GM12878 (cell line): ENCODE data around the gene ADCY1. TPM values are rescaled to one million over a fixed set of nuclear protein-coding genes. Genes with fewer than 3 reads are reported as not detected.

Experiments
- ATAC-seq: fragments of 200-7000 bp; cut with Tn5 transposase; 3 replicates; pipeline ENCODE4 v1.9.1; 2020; ENCODE audit warnings: mild to moderate bottlenecking, moderate library complexity
- BruUV-seq: library from RNA; stranded (reverse); fragments of 400-500 nt; replicated peaks from 2 replicates; lab custom pipeline; 2021; lab: Mats Ljungman, UMichigan
- CTCF ChIA-PET: fragments of 300-600 bp; sonication (Branson Sonifier 250); formaldehyde crosslinking; extraction: SDS; loops from one replicate; lab custom pipeline; 2021; ENCODE audit warnings: inconsistent platforms; lab: Yijun Ruan, JAX
- POLR2A ChIA-PET: fragments of 350-600 bp; formaldehyde crosslinking; extraction: SDS; loops from one replicate; lab custom pipeline; 2021; ENCODE audit warnings: inconsistent platforms; lab: Charles Lee
- RAD21 ChIA-PET: fragments of 300-600 bp; sonication (Branson Sonifier 250); formaldehyde crosslinking; loops from one replicate; lab custom pipeline; 2023; ENCODE audit warnings: antibody characterized with exemption; ENCODE audit not compliant: unreplicated experiment; lab: Charles Lee
- SMC1A ChIA-PET: fragments of 300-600 bp; sonication (Branson Sonifier 250); formaldehyde crosslinking; loops from one replicate; lab custom pipeline; 2023; ENCODE audit not compliant: unreplicated experiment, uncharacterized antibody; lab: Charles Lee
- DNase-seq: peaks from one replicate; pipeline ENCODE4 v3.0.0-alpha.2; 2011; ENCODE audit warnings: low read depth, low spot score
- FAIRE-seq: peaks from 3 replicates; lab custom pipeline; 2011; peaks lifted over from hg19 to GRCh38; lab: Jason Lieb, UNC
- H2AFZ ChIP-seq: 2 replicates; pipeline ENCODE4 v1.6.0; 2011; ENCODE audit warnings: low read depth, low read length, control low read depth; ENCODE audit not compliant: control insufficient read depth
- H3K27ac ChIP-seq: 2 replicates; pipeline ENCODE4 v1.5.1; 2011; ENCODE audit warnings: control low read depth; ENCODE audit not compliant: control insufficient read depth, insufficient read depth
- H3K27me3 ChIP-seq, 2 experiments: replicated peaks in 1 of 2; 2 replicates each; pipeline versions ENCODE4 v1.6.0 to v1.6.1; 2011; ENCODE audit warnings: low read length in 1 of 2; ENCODE audit not compliant: control insufficient read depth in 2 of 2, insufficient read depth in 2 of 2
- H3K36me3 ChIP-seq, 2 experiments: 2 replicates each; pipeline ENCODE4 v1.5.1; 2011; ENCODE audit warnings: low read length in 1 of 2; ENCODE audit not compliant: control insufficient read depth in 2 of 2, insufficient read depth in 2 of 2
- H3K4me1 ChIP-seq: 2 replicates; pipeline ENCODE4 v1.6.1; 2011; ENCODE audit warnings: mild to moderate bottlenecking, low read length, moderate library complexity, mixed read lengths; ENCODE audit not compliant: control insufficient read depth, insufficient read depth
- H3K4me2 ChIP-seq: 2 replicates; pipeline ENCODE4 v1.6.0; 2011; ENCODE audit warnings: control low read depth; ENCODE audit not compliant: control insufficient read depth, insufficient read depth
- H3K4me3 ChIP-seq: fragments of 200-600 bp; sonication (generic); 2 replicates; pipeline ENCODE4 v1.5.1; 2016
- H3K79me2 ChIP-seq: 2 replicates; pipeline ENCODE4 v1.6.0; 2011; ENCODE audit warnings: low read length; ENCODE audit not compliant: control insufficient read depth, insufficient read depth
- H3K9ac ChIP-seq: 2 replicates; pipeline ENCODE4 v1.8.0; 2011; ENCODE audit warnings: low read length, control low read depth, mixed read lengths; ENCODE audit not compliant: control insufficient read depth, insufficient read depth
- H3K9me3 ChIP-seq: replicated peaks from 3 replicates; pipeline ENCODE4 v1.5.1; 2011; ENCODE audit warnings: mild to moderate bottlenecking, low read length; ENCODE audit not compliant: control insufficient read depth, insufficient read depth
- H4K20me1 ChIP-seq: 2 replicates; pipeline ENCODE4 v1.6.0; 2011; ENCODE audit not compliant: control insufficient read depth, insufficient read depth
- EP300 ChIP-seq, 2 experiments: fragments of 150-350 bp in 1 of 2; IDR thresholded peaks; 2 replicates each; pipeline ENCODE4 v1.6.1; 2011 to 2012; ENCODE audit warnings: low read depth in 2 of 2, low read length in 2 of 2, borderline replicate concordance in 1 of 2, improper control_type of control experiment in 1 of 2, inconsistent platforms in 1 of 2; ENCODE audit not compliant: control insufficient read depth in 1 of 2
- ESRRA ChIP-seq: IDR thresholded peaks from 2 replicates; pipeline ENCODE4 v1.6.1; 2012; ENCODE audit warnings: mild to moderate bottlenecking, low read length, improper control_type of control experiment
- JUNB ChIP-seq: IDR thresholded peaks from 2 replicates; pipeline ENCODE4 v1.6.1; 2016; ENCODE audit warnings: antibody characterized with exemption, mild to moderate bottlenecking
- SIX5 ChIP-seq: IDR thresholded peaks from 2 replicates; pipeline ENCODE4 v1.6.1; 2011; ENCODE audit warnings: mild to moderate bottlenecking, low read depth, low read length, moderate library complexity; ENCODE audit not compliant: severe bottlenecking
- ZZZ3 ChIP-seq: IDR thresholded peaks from 2 replicates; pipeline ENCODE4 v1.6.1; 2011; ENCODE audit warnings: low read depth; ENCODE audit not compliant: control insufficient read depth, insufficient read length
- WGBS: methylation state at CpG from one replicate; pipeline ENCODE4 v1.1.6; 2016; ENCODE audit warnings: low lambda C conversion rate; ENCODE audit not compliant: insufficient replicate concordance, insufficient coverage; ENCODE audit errors: missing lambda C conversion rate; 5-methylcytosine and 5-hydroxymethylcytosine counted together
- in situ Hi-C: fragments of 300-500 bp; cut with MboI; formaldehyde crosslinking; loops from 9 replicates; pipeline ENCODE4 v1.14.3; 2018; ENCODE audit warnings: mixed read lengths
- intact Hi-C: fragments of 100-400 bp; cut with micrococcal nuclease; formaldehyde crosslinking; loops from one replicate; pipeline ENCODE4 v1.14.2; 2022; ENCODE audit not compliant: unreplicated experiment
- polyA plus RNA-seq, 11 experiments: library from polyadenylated mRNA; depleted of rRNA in 4 of 11; unstranded in 6 of 11; stranded (reverse) in 5 of 11; fragments of >200 nt; fragmentation: Nextera tagmentation in 4 of 11; fragmentation: Illumina TruSeq in 1 of 11; extraction: Ambion mirVana in 4 of 11; extraction: Trizol in 1 of 11; gene quantifications; 1 replicate in 1 of 11; 2 replicates in 10 of 11; pipeline versions ENCODE4 v1.2.1 to v1.2.3, GENCODE V29; 2011 to 2016; ENCODE audit warnings: inconsistent platforms in 2 of 11, missing spikeins in 2 of 11, low read depth in 1 of 11
- total RNA-seq, 4 experiments: library from RNA; depleted of rRNA in 3 of 4; stranded (reverse); fragments of >200 nt in 3 of 4; fragmentation: Illumina TruSeq in 1 of 4; extraction: Trizol in 1 of 4; gene quantifications; 2 replicates each; pipeline versions ENCODE4 v1.2.1 to v1.2.3, GENCODE V29; 2013 to 2021
- TF ChIP-seq, protein P1 (sequence below): IDR thresholded peaks from 2 replicates; pipeline ENCODE4 v1.6.1; 2012; ENCODE audit warnings: mild to moderate bottlenecking, low read depth, low read length

The ADCY1 gene
- total and polyA plus RNA-seq, 10 of the 15 experiments (the other 5 are each of a cell fraction or from before 2014, with no cell fraction given): 0.13 to 1.4 (median 0.45) TPM; not detected in 1

DNA sequence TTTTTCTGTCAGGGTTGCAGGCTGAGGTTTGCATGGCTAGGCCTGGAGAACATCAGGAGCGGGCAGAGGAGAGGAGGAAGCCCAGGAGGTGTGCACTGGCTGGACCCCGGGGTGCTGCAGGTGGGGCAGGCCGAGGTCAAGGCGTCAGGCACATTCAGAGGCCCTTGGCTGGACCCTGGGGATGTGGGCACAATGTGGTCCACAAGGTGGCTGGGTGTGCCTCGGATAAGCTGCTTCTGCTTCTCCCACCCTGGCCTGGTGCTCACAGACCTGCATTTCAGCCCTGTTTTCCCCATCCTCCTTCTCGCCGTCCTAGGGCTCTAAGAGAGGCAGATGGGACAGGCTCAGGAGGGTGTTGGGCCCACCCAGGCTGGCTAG lies 108.2 kb downstream of the ADCY1 start:
- H3K9me3 ChIP-seq: no peaks in the 10 kb centered on the region
- ChIA-PET SMC1A (no interaction called here), POLR2A (no interaction called here), CTCF (no interaction called here), RAD21 (no interaction called here)
- H3K4me3 ChIP-seq: no peak overlapping the region
- H3K79me2 ChIP-seq: no peaks in the 10 kb centered on the region
- no peak overlapping the region for H3K4me2 ChIP-seq
- H4K20me1 ChIP-seq: no peaks in the 10 kb centered on the region
- no TSS peak for BruUV-seq
- H3K9ac ChIP-seq: no peak overlapping the region
- no peak for FAIRE-seq
- WGBS: 10% methylated on average over 7 of the region's 7 CpGs
- H3K4me1 ChIP-seq: no peaks in the 10 kb centered on the region
- H3K36me3 ChIP-seq: no peaks in the 10 kb centered on the region
- intact Hi-C loops (no loop called here), in situ Hi-C loops (no loop called here)
- TF ChIP-seq EP300 (IDR thresholded peaks at IDR 0.05; ENCODE audit: borderline replicate concordance in 1 of 2, control insufficient read depth in 1 of 2, low read depth in 2 of 2, low read length in 2 of 2): no peak
- no peak for TF ChIP-seq SIX5
- no peak for TF ChIP-seq ZZZ3
- no peak for TF ChIP-seq JUNB
- TF ChIP-seq, protein P1, sequence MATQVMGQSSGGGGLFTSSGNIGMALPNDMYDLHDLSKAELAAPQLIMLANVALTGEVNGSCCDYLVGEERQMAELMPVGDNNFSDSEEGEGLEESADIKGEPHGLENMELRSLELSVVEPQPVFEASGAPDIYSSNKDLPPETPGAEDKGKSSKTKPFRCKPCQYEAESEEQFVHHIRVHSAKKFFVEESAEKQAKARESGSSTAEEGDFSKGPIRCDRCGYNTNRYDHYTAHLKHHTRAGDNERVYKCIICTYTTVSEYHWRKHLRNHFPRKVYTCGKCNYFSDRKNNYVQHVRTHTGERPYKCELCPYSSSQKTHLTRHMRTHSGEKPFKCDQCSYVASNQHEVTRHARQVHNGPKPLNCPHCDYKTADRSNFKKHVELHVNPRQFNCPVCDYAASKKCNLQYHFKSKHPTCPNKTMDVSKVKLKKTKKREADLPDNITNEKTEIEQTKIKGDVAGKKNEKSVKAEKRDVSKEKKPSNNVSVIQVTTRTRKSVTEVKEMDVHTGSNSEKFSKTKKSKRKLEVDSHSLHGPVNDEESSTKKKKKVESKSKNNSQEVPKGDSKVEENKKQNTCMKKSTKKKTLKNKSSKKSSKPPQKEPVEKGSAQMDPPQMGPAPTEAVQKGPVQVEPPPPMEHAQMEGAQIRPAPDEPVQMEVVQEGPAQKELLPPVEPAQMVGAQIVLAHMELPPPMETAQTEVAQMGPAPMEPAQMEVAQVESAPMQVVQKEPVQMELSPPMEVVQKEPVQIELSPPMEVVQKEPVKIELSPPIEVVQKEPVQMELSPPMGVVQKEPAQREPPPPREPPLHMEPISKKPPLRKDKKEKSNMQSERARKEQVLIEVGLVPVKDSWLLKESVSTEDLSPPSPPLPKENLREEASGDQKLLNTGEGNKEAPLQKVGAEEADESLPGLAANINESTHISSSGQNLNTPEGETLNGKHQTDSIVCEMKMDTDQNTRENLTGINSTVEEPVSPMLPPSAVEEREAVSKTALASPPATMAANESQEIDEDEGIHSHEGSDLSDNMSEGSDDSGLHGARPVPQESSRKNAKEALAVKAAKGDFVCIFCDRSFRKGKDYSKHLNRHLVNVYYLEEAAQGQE: no peak
- TF ChIP-seq ESRRA: no peak
- DNase-seq: no peak
- H2AFZ ChIP-seq: no peak overlapping the region
- no peak overlapping the region for H3K27ac ChIP-seq
- peaks cover 0 to 4% of the 10 kb centered on the region in 2 experiments; a peak in 2 of 4 replicates for H3K27me3 ChIP-seq
- no peak for ATAC-seq
